GM19324 (cell line): Measurements from ENCODE around the gene HLCS.

Experiments used
- ATAC-seq: cut with Tn5 transposase; IDR thresholded peaks from one replicate; pipeline ENCODE4 v1.9.1; 2021; ENCODE audit warnings: mild to moderate bottlenecking, moderate library complexity; ENCODE audit not compliant: unreplicated experiment, low FRiP score

Gene HLCS

GRCh38 chr21:36757196-36757595 is 209.3 kb downstream of the HLCS start:
- ATAC-seq = no peak

GRCh38 chr21:36756527-36756926 is 209.9 kb downstream of the HLCS start:
- no peak for ATAC-seq

DNA sequence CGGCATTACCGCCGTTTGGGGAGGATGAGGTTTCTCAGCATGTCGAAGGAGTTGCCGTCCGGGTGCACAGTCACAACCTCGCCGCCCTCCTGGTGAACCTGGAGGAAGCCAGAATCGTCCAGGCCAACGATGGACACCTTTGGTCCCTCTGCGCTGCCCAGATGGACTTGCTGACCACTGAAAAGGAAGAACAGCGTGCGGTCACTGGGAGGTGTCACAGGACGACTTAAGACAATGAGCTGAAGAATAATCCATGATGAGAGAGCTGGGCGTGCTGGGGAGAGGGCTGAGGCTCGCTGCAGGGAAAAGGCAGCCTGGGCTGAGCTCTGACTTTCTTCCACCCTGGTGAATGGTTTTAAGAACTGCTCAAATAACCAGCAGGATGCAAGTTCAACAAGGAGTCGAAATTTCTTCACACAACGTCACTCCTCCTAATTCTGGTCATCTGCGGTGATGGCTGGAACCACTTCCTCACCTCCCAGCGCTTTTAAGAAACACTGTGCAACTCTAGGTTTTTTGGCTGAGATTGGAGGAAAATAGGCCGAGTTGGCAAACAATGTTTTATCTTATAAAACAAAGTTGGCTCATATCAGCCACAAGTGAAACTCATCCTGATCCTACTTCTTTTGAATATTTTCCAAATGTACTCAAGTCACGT is 212.1 kb downstream of the HLCS start:
- no peak for ATAC-seq

DNA sequence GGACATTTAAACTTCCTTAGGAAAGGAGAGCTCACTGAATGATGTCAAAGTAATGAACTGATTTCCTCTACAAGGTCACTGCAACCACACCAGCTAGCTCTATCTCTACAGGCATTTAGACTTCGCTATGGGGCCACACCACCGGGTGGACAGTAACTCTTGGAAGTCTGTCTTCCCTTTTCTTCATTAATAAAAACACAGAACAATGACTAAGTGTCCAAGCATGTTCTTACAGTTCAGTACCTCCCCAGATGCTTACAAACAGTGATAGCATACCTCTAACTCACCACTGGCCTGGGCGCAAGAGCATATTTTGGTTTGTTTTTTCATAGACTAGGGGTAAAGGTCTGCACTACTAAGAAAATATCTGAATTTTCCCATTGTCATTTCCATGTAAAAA is 212.9 kb downstream of the HLCS start:
- no peak for ATAC-seq

DNA sequence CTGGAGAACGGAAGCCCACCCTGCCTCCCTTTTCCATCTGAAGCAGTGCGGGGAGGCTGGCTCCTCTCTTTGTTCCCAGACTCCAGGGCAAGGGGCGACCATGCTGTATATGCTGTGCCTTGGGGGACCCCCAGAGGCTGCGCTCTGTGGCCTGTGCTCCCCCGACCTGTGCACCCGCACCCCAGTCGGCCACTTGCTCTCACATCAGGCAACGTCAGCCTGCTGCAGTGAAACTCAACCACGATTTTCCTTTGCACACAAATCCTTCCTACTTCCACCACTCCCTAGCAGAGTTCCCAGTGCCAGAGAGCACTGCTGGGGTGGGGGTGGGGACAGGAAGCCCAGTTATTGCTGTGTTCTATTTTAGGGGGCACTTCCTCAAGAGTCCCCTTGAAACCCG is 215.1 kb downstream of the HLCS start:
- ATAC-seq = no peak

GRCh38 chr21:36750576-36750959 is 215.9 kb downstream of the HLCS start:
- no peak for ATAC-seq

DNA sequence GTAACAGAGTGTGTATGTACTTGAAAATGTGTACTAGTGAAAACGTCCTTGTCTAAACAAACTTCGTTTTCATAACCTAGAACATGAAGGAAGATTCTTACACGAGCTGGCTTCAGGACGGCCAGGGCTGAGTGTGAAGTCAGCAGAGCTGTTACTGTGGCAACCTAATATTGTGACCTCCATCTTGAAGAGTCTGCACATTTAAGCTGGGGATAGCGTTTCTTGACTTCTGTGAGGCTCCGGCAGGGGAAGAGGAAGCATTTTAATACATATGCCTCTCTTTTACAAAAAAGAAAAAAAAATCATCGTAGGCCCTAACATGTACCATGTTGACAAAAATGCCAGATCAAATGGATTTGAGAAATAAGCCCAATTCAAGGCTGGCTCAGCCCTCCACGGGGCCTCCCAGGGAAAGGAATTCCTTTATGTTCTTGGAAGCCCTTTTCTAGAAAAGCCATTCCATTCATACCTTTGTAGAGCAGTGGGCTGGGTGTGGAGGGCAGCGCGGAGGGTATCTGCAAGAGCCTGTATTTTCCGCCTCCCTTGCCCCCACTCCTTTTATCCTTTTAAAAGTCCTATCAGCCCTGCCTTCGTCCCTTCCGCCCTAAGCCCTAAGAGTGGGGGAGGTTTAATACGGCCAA is 216.4 kb downstream of the HLCS start:
- no peak for ATAC-seq

DNA sequence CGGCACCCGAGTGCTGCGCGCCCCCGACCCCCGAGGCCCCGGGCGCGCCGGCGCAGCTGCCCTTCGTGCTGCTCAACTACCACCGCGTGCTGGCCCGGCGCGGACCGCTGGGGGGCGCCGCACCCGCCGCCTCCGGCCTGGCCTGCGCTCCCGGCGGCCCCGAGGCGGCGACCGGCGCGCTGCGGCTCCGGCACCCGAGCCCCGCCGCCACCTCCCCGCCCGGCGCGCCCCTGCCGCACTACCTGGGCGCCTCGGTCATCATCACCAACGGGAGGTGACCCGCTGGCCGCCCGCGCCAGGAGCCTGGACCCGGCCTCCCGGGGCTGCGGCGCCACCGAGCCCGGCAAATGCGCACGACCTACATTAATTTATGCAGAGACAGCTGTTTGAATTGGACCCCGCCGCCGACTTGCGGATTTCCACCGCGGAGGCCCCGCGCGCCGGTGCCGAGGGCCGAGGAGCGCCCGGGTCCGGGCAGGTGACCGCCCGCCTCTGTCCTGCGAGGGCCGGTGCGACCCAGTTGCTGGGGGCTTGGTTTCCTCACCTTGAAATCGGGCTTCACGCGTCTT is 218.6 kb downstream of the HLCS start:
- no peak for ATAC-seq

DNA sequence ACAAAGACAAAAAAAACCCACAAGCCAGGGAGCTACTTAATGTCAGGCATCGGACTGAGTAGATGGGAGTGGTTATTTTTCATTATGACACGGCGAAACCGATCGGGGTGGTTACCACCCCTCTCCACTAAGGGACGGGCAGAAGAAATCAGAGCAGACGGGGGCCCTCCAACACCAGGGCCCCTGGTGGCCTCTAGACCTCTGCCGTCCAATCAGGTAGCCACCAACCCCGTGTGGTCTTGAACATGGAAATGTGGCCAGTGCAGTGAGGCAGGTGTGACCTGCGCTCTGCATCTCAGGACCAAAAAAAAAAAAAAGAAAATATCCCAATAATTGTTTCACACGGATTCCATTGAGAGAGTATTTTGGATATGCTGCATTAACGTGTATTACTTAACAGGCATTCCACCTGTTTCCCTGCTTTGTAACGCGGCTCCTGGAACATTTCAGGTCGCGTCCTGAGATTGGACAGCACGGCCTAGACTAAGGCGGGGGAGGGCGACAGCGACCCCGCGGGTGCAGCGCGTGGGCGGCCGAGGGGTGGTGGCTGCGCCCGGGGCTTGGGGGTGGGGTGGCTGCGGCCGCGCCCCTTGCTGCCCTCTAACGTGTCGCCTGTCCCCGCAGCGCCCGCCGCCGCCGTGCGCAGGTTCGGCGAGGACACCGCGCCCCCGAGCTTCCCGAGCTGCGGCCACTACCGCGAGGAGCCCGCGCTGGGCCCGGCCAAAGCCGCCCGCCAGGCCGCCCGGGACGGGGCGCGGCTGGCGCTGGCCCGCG is 219.2 kb downstream of the HLCS start:
- ATAC-seq = no peak

DNA sequence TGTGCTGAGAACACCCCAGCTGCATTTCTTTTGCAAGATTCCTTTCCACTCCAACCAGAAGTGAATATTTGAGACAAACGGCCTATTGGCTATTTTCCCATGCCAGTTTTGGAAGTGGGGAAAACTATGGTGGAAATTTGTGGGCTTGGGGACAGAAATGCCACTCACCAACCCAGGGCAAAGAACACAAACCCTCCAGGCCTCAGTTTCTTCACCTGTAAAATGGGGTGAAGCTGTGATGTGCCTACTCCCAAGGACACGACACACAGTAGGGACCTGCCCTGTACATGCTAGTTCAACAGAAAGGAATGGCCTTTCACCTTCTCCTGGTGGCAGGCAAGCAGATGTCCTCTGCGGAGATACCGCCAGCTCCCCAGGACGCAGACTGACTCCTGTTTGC is 221.0 kb downstream of the HLCS start:
- ATAC-seq = no peak

GRCh38 chr21:36744560-36745231 is 221.8 kb downstream of the HLCS start:
- no peak for ATAC-seq

GRCh38 chr21:36744190-36744559 is 222.3 kb downstream of the HLCS start:
- no peak for ATAC-seq

GRCh38 chr21:36743446-36743845 is 223.0 kb downstream of the HLCS start:
- no peak for ATAC-seq

DNA sequence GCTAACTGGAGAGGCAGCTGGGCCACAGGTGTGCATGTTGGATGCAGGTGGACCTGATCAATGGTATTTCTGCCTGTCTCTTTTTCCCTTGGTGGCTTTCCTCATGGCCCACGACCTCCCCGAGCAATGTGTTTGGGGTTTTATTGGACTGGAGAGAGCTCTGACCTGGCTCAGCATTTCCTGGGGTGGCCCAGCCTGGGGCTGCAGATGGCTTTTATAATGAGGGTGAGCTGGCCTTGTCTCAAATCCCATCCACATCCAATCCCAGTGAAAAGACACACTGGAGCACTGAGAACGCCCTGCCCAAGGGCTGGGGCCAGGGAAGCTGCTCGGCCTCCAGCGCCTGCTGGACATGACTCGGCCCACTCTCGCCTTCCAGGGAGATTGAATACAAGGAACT is 223.5 kb downstream of the HLCS start:
- no peak for ATAC-seq

GRCh38 chr21:36741506-36741905 is 225.0 kb downstream of the HLCS start:
- no peak for ATAC-seq

GRCh38 chr21:36738489-36739126 is 227.9 kb downstream of the HLCS start:
- no peak for ATAC-seq

GRCh38 chr21:36735724-36736320 is 230.6 kb downstream of the HLCS start:
- no peak for ATAC-seq

- ATAC-seq = no peak
These were observed 231.3 kb downstream of the HLCS start for GRCh38 chr21:36735201-36735515.

DNA sequence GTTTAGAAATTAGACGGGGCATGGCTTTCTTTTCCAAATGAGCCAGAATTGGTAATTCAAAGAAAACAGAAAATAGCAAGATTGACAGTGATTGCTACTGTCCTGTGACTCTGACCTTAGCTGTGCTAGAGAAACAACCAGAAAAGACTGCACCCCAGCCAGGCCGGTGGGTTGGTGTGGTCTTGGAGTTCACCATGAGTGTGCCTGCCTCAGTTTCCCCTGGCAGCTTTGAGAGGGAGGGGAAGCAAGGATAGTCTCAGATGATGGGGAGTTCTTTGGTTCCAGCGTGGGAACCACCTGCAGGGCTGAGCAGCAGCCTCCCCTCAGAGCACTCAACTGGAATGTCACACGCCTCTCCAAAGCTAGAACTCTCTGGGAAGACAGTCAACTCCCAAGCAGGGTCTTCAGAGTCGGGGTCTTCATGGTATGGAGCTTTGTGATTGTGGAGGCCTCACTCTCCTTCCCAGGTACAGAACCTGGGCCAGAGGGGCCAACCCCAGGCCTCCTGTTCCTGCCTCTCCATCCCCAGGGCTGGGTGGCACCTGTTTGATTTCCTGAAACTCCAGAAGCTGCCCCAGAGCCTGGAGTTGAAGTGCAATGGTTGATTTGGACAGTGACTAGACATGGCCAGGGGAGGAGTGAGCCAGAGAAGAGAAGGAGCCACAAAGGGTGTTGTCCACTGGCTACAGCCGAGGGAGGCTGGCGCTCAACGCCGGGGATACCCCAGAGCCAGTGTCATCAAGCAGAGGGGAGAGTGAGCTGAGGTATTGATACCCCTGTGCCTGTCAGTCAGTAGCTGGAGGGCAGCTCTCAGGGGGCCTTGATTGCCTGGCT is 231.9 kb downstream of the HLCS start:
- no peak for ATAC-seq
